IMR-90 (cell line): Measurements from ENCODE around the gene FKBP4. TPM values are rescaled to one million over a fixed set of nuclear protein-coding genes. Genes with fewer than 3 reads are reported as not detected.

Source experiments
- ATAC-seq: fragments of 200-7000 bp; cut with Tn5 transposase; 2 replicates; pipeline ENCODE4 v1.9.1; 2020; ENCODE audit warnings: low read depth, mild to moderate bottlenecking, moderate library complexity
- BruUV-seq: library from RNA; stranded (reverse); fragments of 400-500 nt; replicated peaks from 2 replicates; lab custom pipeline; 2021; lab: Mats Ljungman, UMichigan
- CTCF ChIA-PET: fragments of 300-600 bp; formaldehyde crosslinking; extraction: SDS; loops from one replicate; lab custom pipeline; 2021; ENCODE audit warnings: antibody characterized with exemption; lab: Yijun Ruan, JAX
- POLR2A ChIA-PET: fragments of 300-600 bp; sonication (Branson Sonifier 250); formaldehyde crosslinking; loops from one replicate; lab custom pipeline; 2022; ENCODE audit warnings: antibody characterized with exemption; ENCODE audit not compliant: unreplicated experiment; lab: Charles Lee
- DNase-seq: peaks from one replicate; pipeline ENCODE4 v3.0.0; 2013
- H2AFZ ChIP-seq: replicated peaks from 2 replicates; pipeline ENCODE3; 2013; ENCODE audit warnings: low read length, mild to moderate bottlenecking; ENCODE audit not compliant: poor library complexity
- H2AK5ac ChIP-seq: 2 replicates; pipeline ENCODE4 v1.6.1; 2013; ENCODE audit warnings: low read depth, low read length, inconsistent platforms
- H2AK9ac ChIP-seq: replicated peaks from 2 replicates; pipeline ENCODE3; 2013; ENCODE audit warnings: mild to moderate bottlenecking, low read depth, low read length, moderate library complexity; ENCODE audit not compliant: poor library complexity
- H2BK120ac ChIP-seq: 2 replicates; pipeline ENCODE4 v1.6.1; 2013; ENCODE audit warnings: low read depth, low read length, inconsistent platforms
- H2BK15ac ChIP-seq: 3 replicates; pipeline ENCODE4 v1.6.1; 2013; ENCODE audit warnings: low read depth, low read length, inconsistent platforms
- H2BK20ac ChIP-seq: 2 replicates; pipeline ENCODE4 v1.6.1; 2013; ENCODE audit warnings: low read depth, mild to moderate bottlenecking, inconsistent platforms, low read length, moderate library complexity
- H2BK5ac ChIP-seq: 2 replicates; pipeline ENCODE4 v1.6.1; 2013; ENCODE audit warnings: mild to moderate bottlenecking, low read depth, low read length, inconsistent platforms; ENCODE audit not compliant: poor library complexity, severe bottlenecking
- H3K14ac ChIP-seq: replicated peaks from 2 replicates; pipeline ENCODE4 v1.6.1; 2013; ENCODE audit warnings: low read depth, low read length, inconsistent platforms
- H3K18ac ChIP-seq: 2 replicates; pipeline ENCODE4 v1.6.1; 2013; ENCODE audit warnings: low read depth, low read length, control low read depth
- H3K23ac ChIP-seq: 2 replicates; pipeline ENCODE4 v1.6.1; 2013; ENCODE audit warnings: low read depth, low read length, inconsistent platforms
- H3K27ac ChIP-seq: 2 replicates; pipeline ENCODE4 v1.5.1; 2013; ENCODE audit warnings: mild to moderate bottlenecking, control low read depth, low read length; ENCODE audit not compliant: insufficient read depth
- H3K27me3 ChIP-seq: 2 replicates; pipeline ENCODE4 v1.6.1; 2013; ENCODE audit warnings: low read length; ENCODE audit not compliant: control insufficient read depth, insufficient read depth
- H3K36me3 ChIP-seq: 2 replicates; pipeline ENCODE4 v1.6.1; 2013; ENCODE audit warnings: low read length, mixed read lengths; ENCODE audit not compliant: control insufficient read depth, insufficient read depth
- H3K4ac ChIP-seq: 2 replicates; pipeline ENCODE4 v1.6.1; 2013; ENCODE audit warnings: low read depth, low read length, inconsistent platforms
- H3K4me1 ChIP-seq: 2 replicates; pipeline ENCODE4 v1.6.1; 2013; ENCODE audit warnings: low read length, mixed read lengths; ENCODE audit not compliant: control insufficient read depth, insufficient read depth
- H3K4me2 ChIP-seq: 2 replicates; pipeline ENCODE4 v1.6.1; 2013; ENCODE audit warnings: low read depth, mild to moderate bottlenecking, control low read depth, low read length, moderate library complexity
- H3K4me3 ChIP-seq: 2 replicates; pipeline ENCODE4 v1.5.1; 2013; ENCODE audit warnings: low read depth, mild to moderate bottlenecking, control low read depth, low read length, moderate library complexity; ENCODE audit not compliant: insufficient read depth
- H3K56ac ChIP-seq: 2 replicates; pipeline ENCODE4 v1.6.1; 2013; ENCODE audit warnings: low read length, inconsistent platforms; ENCODE audit not compliant: insufficient read depth; ENCODE audit errors: extremely low read depth
- H3K79me1 ChIP-seq, 2 experiments: 2 replicates each; pipeline ENCODE4 v1.6.1; 2013; ENCODE audit warnings: low read length in 2 of 2, inconsistent platforms in 1 of 2, low read depth in 1 of 2
- H3K9ac ChIP-seq: 2 replicates; pipeline ENCODE4 v1.6.1; 2013; ENCODE audit warnings: low read depth, low read length, control low read depth
- H3K9me1 ChIP-seq: 2 replicates; pipeline ENCODE4 v1.6.1; 2013; ENCODE audit warnings: low read length, inconsistent platforms; ENCODE audit not compliant: insufficient read depth
- H3K9me3 ChIP-seq: 2 replicates; pipeline ENCODE4 v1.6.1; 2013; ENCODE audit warnings: low read length; ENCODE audit not compliant: control insufficient read depth, insufficient read depth
- H4K20me1 ChIP-seq: 2 replicates; pipeline ENCODE4 v1.6.1; 2013; ENCODE audit warnings: low read length, inconsistent platforms; ENCODE audit not compliant: insufficient read depth
- H4K5ac ChIP-seq: 2 replicates; pipeline ENCODE4 v1.6.1; 2013; ENCODE audit warnings: mild to moderate bottlenecking, low read depth, low read length, control low read depth
- H4K8ac ChIP-seq, 2 experiments: 2 replicates each; pipeline ENCODE4 v1.6.1; 2013; ENCODE audit warnings: low read depth in 2 of 2, low read length in 2 of 2, control low read depth in 1 of 2, inconsistent platforms in 1 of 2
- H4K91ac ChIP-seq: 2 replicates; pipeline ENCODE4 v1.6.1; 2013; ENCODE audit warnings: low read depth, low read length, inconsistent platforms; ENCODE audit not compliant: insufficient read depth
- BHLHE40 ChIP-seq: fragments of 150-350 bp; IDR thresholded peaks from 2 replicates; pipeline ENCODE4 v1.6.1; 2016; ENCODE audit warnings: mild to moderate bottlenecking, low read depth, low read length
- CEBPB ChIP-seq: IDR thresholded peaks from 2 replicates; pipeline ENCODE4 v1.6.1; 2012; ENCODE audit warnings: low read depth, low read length, improper control_type of control experiment
- CHD1 ChIP-seq: IDR thresholded peaks from 2 replicates; pipeline ENCODE4 v1.6.1; 2012; ENCODE audit warnings: low read depth, low read length, improper control_type of control experiment
- CTCF ChIP-seq: conservative IDR thresholded peaks from 2 replicates; pipeline ENCODE4 v1.5.1; 2012; ENCODE audit warnings: mild to moderate bottlenecking, low read depth, low read length, improper control_type of control experiment
- ELK1 ChIP-seq: fragments of 150-350 bp; IDR thresholded peaks from 2 replicates; pipeline ENCODE4 v1.6.1; 2016; ENCODE audit warnings: low read depth, mild to moderate bottlenecking, low read length, moderate library complexity, borderline replicate concordance
- FOS ChIP-seq: fragments of 150-350 bp; IDR thresholded peaks from 2 replicates; pipeline ENCODE4 v1.6.1; 2016; ENCODE audit warnings: low read depth, low read length
- MAFK ChIP-seq: IDR thresholded peaks from 2 replicates; pipeline ENCODE4 v1.6.1; 2012; ENCODE audit warnings: low read depth, low read length, improper control_type of control experiment
- MAZ ChIP-seq: IDR thresholded peaks from 2 replicates; pipeline ENCODE4 v1.6.1; 2012; ENCODE audit warnings: low read depth, mild to moderate bottlenecking, low read length, improper control_type of control experiment, moderate library complexity, borderline replicate concordance
- MXI1 ChIP-seq: IDR thresholded peaks from 2 replicates; pipeline ENCODE4 v1.6.1; 2012; ENCODE audit warnings: low read depth, mild to moderate bottlenecking, low read length, moderate library complexity, borderline replicate concordance
- NFE2L2 ChIP-seq: fragments of 150-350 bp; IDR thresholded peaks from 2 replicates; pipeline ENCODE4 v1.6.1; 2016; ENCODE audit warnings: low read depth, mild to moderate bottlenecking, low read length
- POLR2A ChIP-seq: IDR thresholded peaks from 2 replicates; pipeline ENCODE4 v1.6.1; 2012; ENCODE audit warnings: mild to moderate bottlenecking, low read depth, low read length
- RAD21 ChIP-seq: IDR thresholded peaks from 2 replicates; pipeline ENCODE4 v1.6.1; 2012; ENCODE audit warnings: low read length, improper control_type of control experiment
- RCOR1 ChIP-seq: IDR thresholded peaks from 2 replicates; pipeline ENCODE4 v1.6.1; 2012; ENCODE audit warnings: mild to moderate bottlenecking, low read length, improper control_type of control experiment; ENCODE audit not compliant: insufficient replicate concordance
- RFX5 ChIP-seq: IDR thresholded peaks from 2 replicates; pipeline ENCODE4 v1.8.0; 2012; ENCODE audit warnings: low read depth, mild to moderate bottlenecking, low read length, moderate library complexity
- SMC3 ChIP-seq: fragments of 150-350 bp; IDR thresholded peaks from 2 replicates; pipeline ENCODE4 v1.6.1; 2016; ENCODE audit warnings: low read depth, mild to moderate bottlenecking, antibody characterized with exemption, low read length, moderate library complexity
- WGBS, 2 experiments: methylation state at CpG; one replicate each; pipeline versions ENCODE4 v1.1.5 to v1.1.7; 2013; ENCODE audit warnings: missing lambda C conversion rate in 2 of 2; ENCODE audit not compliant: insufficient read length in 1 of 2; ENCODE audit errors: extremely low coverage in 2 of 2; 5-methylcytosine and 5-hydroxymethylcytosine counted together
- dilution Hi-C: fragments of 300-500 bp; cut with HindIII; formaldehyde crosslinking; loops from one replicate; pipeline ENCODE4 v1.14.3; 2018; ENCODE audit warnings: low sequenced_read_pairs; ENCODE audit not compliant: unreplicated experiment
- in situ Hi-C: fragments of 300-500 bp; cut with MboI; formaldehyde crosslinking; loops from 3 replicates; pipeline ENCODE4 v1.14.3; 2019; ENCODE audit warnings: low sequenced_read_pairs, inconsistent platforms, mixed read lengths
- intact Hi-C: fragments of 100-400 bp; cut with micrococcal nuclease; formaldehyde crosslinking; loops from 2 replicates; pipeline ENCODE4 v1.10.0; 2022
- polyA plus RNA-seq, 3 experiments: library from polyadenylated mRNA; depleted of rRNA; stranded (reverse); fragments of >200 nt; gene quantifications; 2 replicates each; pipeline ENCODE4 v1.2.3, GENCODE V29; 2012; ENCODE audit warnings: low replicate concordance in 1 of 3
- total RNA-seq: library from RNA; depleted of rRNA; stranded (reverse); fragments of >200 nt; gene quantifications from 2 replicates; pipeline ENCODE4 v1.2.3, GENCODE V29; 2012

FKBP4 gene
- total and polyA plus RNA-seq, 2 of the 4 experiments (the other 2 are of a cell fraction), result 35.7 to 36.0 TPM

- Histone ChIP-seq H3K18ac (no peak overlapping the region), H2AK5ac (no peak overlapping the region), H4K8ac (no peak overlapping the region), H3K27me3 (peaks cover 3% of the 10 kb centered on the region), H4K20me1 (peaks cover 18% of the 10 kb centered on the region; the same call in 1 of the 2 replicates), H3K4me3 (no peak overlapping the region), H3K56ac (no peak overlapping the region), H3K9me1 (peaks cover 8% of the 10 kb centered on the region; the same call in 1 of the 2 replicates), H3K27ac (no peak overlapping the region), H3K4me2 (no peak overlapping the region), H2AFZ (no peak overlapping the region), H2AK9ac (no peak overlapping the region), H3K36me3 (peaks cover 7% of the 10 kb centered on the region), H3K79me1 (peaks cover 20 to 22% of the 10 kb centered on the region in 2 experiments), H3K9ac (no peak overlapping the region), H4K5ac (no peak overlapping the region), H2BK20ac (no peak overlapping the region), H2BK5ac (no peak overlapping the region), H3K4me1 (peaks cover 4% of the 10 kb centered on the region; the same call in 1 of the 2 replicates), H2BK120ac (no peak overlapping the region), H3K23ac (no peak overlapping the region), H3K14ac (no peak overlapping the region), H3K4ac (no peak overlapping the region), H2BK15ac (no peak overlapping the region), H3K9me3 (no peaks in the 10 kb centered on the region), H4K91ac (no peak overlapping the region)
- no peak for DNase-seq
- POLR2A ChIA-PET, result no interaction called here
- WGBS, 2 experiments, result 79% methylated on average over 18 of the region's 25 CpGs; no CpG with 5 or more reads in 1 of the 2 experiments
- BruUV-seq, result no TSS peak
- intact Hi-C loops, result no loop called here
- in situ Hi-C loops, result no loop called here
- dilution Hi-C loops, result no loop called here
- CTCF ChIA-PET, result interaction anchor here (1.0 kb wide), 1 partner anchor 9 kb away, joined by 3 read pairs; no protein-coding TSS in a partner anchor
- ATAC-seq, result no peak
- no peak for TF ChIP-seq CEBPB
- TF ChIP-seq FOS, result no peak
- no peak for TF ChIP-seq MXI1
- no peak for TF ChIP-seq BHLHE40
- TF ChIP-seq NFE2L2, result no peak
- TF ChIP-seq RFX5, result no peak
- TF ChIP-seq CHD1, result no peak
- TF ChIP-seq POLR2A, result no peak
- TF ChIP-seq RAD21, result no peak
- no peak for TF ChIP-seq RCOR1
- TF ChIP-seq ELK1, result no peak
- no peak for TF ChIP-seq SMC3
- no peak for TF ChIP-seq CTCF
- TF ChIP-seq MAFK, result no peak
- no peak for TF ChIP-seq MAZ
Measured at GRCh38 chr12:2792671-2793500, 1.9 kb upstream of the FKBP4 start.
